HG03469 (cell line): ENCODE data around the gene JARID2.

Source experiments
- ATAC-seq: cut with Tn5 transposase; IDR thresholded peaks from one replicate; pipeline ENCODE4 v1.9.1; 2021; ENCODE audit warnings: mild to moderate bottlenecking, moderate library complexity, moderate number of reproducible peaks; ENCODE audit not compliant: unreplicated experiment

The JARID2 gene

DNA sequence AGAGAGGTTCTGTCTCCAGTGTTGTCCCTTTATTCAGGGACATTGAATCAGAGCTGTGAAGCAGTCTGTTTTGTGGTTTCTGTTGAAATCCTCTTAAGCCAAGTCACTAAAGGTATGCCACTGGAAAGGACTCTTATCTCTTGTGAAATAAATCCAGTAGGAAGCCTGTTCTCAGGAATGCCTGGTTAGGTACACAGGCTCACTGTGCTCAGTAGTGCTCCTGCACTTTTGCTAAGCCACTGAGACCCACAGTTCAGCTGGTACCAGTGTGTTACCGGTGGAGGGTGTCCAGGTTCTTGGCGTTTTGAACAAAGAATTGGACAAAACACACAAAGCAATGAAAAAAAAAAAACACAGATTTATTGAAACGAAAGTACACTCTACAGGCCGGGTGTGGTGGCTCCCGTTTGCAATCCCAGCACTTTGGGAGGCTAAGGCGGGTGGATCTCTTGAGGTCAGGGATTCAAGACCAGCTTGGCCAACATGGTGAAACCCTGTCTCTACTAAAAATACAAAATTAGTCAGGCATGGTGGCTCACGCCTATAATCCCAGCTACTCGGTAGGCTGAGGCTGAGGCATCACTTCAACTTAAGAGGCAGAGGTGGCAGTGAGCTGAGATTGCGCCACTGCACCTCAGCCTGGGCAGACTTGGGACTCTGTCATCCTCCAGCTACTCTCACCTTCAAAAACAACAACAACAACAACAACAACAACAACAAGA is 186.1 kb downstream of the JARID2 start:
- ATAC-seq = no peak

DNA sequence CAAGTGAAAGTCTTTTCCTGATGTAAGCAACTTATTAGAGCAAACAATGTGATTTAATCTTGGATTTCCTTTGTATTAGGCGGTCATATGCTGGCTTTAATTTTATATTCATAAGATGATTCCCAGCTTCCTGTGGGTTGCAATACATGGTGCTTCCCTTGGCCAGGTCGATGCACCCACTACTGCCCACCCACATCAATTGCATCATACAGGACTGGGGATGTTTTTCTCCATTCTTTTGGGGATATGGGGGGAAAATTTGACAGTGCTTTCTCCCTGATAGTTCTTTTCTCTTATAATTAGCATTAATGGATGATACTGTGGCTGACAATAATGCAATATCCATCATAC is 187.6 kb downstream of the JARID2 start:
- no peak for ATAC-seq

DNA sequence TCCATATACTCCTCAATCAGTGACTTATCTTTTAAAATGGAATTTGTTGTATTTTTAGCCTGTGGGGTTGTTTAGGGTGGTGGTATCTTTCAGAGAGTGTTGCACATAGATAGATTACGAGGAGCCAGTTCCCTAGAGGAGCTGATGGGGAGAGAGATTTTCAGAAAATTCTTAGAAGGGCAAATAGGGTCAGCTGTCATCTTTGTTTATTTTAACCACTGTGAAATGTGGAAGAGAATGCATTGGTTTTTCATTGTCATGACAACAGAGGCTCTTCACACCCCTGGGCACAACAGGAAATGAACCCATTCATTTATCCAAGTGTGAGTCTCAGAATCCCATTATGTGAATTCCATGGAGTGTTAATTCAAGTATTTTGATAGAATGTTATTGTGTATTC is 188.4 kb downstream of the JARID2 start:
- no peak for ATAC-seq

DNA sequence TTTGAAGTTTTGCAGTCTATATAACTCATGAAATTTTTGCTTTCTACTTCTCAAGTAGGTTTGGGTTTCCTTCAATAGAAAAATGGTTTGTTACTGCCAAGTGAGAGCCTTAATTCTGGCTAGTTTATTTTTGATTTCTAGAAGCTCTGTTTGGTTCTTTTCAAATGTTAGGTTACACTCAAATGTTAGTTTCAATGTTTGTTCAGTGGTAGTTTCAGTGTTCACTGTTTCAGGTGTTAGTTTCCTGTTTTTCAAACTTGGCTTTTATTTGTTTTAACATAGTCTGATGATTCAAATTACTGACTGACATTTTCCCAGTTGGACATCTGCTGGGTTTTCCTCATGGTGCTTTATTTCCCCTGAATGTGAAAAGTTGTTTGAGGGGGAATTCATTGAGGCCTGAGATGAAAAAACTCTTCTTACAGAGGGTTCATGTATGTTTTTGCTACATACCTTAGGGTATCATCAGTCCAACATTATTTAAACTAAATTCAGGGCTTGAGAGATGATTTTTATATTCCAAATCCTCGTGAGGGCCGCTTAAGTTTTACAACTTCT is 189.0 kb downstream of the JARID2 start:
- no peak for ATAC-seq

DNA sequence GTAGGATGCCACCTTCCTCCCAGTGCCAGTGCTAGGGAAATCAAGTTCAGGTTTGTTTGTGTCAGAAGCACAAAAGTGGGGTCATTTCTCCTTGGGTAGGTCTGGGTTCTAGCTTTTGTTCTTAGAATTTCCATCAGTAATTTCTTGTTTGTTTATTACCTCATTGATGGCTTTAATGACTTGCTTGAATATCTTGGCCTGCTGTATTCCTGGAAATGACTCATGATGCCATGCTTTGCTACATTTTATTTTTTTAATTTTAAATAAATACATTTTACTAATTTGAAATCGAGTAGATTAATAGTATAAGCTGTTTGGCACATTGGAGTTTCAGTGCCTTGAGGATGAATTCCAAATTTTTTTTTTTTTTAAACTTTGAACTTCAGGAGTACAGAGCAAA is 189.6 kb downstream of the JARID2 start:
- no peak for ATAC-seq

DNA sequence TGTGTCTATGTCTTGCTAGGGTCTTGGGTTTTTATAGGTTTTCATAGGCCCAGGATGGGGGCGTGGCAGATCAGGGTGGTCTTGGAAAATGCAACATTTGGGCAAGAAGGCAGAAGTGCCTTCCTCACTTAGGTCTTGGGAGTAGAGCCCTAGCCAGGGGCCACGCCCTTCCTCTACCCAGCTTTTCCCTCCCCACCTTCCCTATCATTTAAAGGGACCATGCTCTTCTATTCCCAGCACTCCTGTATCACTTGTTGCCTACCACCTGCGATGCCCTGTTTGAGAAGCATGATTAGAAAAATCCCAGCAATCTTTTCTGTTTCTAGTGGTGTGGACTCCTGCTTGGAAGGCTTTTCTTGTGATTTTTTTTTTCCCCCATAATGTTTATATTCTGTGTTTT is 190.6 kb downstream of the JARID2 start:
- no peak for ATAC-seq

DNA sequence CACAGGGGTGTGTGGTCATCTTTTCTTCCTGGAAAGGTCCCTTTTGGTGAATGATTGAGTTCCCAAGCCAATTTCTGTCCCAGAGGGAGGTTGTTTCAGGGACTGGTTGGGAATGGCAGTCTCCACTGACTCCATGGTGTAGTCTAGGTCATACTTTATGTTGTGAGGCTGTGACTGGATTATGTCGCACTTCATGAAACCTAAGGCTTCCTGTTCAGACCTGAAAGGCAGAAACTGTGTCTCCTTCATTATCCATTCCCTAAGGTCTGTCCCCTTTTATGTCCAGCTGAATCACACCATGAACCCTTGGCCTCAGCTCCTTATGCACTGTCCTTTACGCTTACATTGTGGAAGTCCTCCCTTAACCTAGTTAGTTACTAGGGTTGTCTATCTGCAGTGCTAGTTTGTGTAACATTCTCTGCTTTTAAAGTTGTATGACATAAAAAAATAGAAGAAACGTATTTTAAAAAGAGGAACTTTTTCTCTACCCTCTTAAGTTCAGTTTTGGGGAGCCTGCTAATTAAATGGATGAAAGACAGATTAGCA is 191.3 kb downstream of the JARID2 start:
- ATAC-seq = no peak

DNA sequence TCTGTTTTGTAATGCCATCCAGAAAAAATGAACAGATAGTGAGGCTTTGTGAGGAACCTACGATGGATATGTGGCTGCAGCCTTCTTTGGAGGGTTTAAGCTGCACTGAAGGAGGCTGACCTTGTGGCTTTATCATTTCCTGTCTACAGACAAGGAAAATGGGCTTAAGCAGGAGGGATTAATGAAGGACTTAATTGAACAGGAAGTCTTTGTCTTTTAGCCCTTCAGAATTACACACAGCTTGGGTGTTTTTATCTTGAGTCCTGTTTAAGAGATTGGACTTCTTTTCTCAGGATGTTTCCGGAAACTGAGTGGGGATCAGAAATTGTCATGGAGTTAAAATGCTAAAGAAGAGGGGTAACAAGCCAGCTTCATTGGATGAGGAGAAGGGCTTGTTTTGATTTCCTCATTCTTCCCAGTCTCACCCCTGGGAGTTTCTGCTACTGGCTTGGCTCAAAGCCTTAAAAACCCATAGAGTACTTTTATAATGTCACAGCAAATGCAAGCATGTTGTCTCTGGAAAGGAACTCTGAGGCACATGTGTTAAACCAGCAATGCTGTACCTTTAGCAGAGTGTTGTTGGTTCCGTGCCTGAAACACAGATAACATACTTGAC is 193.6 kb downstream of the JARID2 start:
- no peak for ATAC-seq

DNA sequence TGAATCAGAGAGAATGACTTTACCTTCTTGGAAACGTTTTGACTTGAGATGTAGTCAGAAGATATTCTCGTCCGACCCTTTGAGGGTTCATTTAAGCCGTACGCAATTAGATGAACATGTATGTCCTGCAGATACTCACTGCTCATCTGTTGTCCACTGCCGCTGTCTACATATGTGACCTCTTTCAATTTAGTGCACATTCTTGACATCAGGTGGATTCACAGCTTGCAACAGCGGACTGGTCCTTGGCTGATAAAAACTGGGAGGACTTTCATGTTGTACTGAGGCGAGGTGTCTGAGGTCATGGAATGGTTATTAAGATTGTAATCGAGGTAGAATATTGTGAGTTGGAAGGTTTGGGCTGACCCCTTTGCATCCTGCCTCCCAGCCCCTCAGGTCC is 194.2 kb downstream of the JARID2 start:
- no peak for ATAC-seq

DNA sequence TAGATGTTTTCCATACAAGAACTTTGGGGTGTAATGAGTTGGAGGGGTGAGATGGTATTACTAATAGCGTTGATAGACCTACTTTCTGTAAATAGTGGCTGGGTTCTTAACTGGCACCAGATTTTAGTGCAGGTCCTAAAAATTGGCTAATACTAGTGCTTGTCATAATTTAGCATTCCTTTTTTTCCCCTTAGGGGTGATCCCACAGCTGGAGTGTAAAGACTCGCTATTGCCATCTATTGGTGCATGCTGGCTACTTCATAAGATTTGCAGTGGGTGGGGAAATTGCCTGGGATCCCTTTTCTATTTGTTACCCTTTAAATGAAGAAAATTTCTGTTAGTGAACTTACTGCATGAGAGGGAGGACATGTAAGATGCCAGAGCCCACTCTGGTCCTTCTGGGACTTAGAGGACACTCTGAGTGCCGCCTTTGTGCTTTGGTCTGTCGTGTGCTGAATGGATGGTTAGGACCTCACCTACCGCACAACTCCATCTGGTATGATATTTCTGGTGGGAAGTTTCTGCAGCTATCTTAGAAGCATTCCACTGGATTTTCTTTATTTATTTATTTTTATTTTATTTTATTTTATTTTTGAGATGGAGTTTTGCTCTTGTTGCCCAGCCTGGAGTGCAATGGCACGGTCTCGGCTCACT is 195.5 kb downstream of the JARID2 start:
- ATAC-seq = no peak

DNA sequence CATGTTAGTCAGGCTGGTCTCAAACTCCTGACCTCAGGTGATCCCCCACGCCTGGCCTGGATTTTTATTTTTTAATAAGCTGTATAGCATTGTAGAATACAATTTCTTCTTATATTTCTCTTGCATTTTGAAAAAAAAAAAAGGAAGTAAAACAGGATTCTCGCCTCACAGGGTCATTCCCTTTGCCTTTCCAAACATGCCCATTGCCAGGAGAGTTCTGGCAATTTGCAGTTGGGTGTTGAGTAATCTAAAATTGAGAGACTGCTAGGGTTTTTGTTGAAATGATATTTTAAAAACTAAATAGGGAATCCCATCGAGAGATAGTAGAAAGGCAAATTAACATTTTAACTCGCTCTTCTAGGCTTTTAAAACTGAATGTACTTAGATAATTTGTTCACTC is 196.1 kb downstream of the JARID2 start:
- ATAC-seq = no peak

DNA sequence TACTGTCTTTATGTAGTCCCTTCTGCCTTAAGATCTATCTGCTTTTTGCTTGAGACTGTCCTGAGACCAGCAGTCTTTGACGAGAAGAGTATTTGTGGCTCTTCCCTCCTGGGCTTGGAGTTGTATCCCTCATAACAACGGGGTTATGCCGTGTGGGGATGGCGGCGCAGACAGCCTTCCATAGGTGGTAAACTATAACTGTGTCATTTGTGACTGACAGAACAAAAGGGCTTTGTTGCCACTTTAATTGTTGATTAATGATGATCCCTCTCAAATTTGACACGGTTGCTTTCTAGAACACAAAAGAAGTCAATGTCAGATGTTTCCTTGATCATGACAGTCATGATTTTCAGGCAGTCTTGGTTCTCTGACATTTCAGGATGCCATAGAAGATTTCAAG is 196.6 kb downstream of the JARID2 start:
- no peak for ATAC-seq

DNA sequence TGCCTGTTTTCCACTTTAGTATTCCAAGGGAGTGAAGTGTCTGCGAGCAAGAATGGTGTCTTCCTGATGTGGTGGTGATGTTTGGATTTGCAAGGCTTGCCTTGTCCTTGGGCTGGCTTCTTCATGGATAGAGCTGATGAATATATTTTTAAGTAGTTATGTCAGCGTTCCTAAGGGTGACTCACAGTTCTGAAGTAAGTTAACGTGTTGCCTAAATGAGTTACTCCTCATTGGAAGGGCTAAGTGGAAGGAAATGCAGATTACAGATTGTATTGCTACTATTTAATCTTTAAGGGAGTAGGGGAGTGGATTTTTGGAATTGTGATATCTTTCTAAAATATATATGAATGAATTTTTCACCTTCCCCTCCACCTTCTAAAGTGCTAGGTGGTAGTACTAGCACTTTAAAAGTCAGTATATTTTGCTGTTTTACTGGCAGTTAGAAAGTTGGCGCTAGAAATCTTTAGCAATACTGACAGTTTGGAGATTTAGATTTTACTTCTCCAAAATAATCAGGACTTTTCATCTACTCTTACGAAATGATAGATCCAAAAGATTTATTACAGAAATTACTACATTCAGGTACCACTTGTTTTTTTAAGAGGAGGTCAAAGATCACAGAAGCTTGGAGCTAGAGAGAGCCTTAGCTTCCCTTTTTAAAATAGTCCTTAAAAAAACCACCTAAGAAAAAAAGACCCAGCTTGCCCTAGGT is 197.4 kb downstream of the JARID2 start:
- ATAC-seq = no peak

DNA sequence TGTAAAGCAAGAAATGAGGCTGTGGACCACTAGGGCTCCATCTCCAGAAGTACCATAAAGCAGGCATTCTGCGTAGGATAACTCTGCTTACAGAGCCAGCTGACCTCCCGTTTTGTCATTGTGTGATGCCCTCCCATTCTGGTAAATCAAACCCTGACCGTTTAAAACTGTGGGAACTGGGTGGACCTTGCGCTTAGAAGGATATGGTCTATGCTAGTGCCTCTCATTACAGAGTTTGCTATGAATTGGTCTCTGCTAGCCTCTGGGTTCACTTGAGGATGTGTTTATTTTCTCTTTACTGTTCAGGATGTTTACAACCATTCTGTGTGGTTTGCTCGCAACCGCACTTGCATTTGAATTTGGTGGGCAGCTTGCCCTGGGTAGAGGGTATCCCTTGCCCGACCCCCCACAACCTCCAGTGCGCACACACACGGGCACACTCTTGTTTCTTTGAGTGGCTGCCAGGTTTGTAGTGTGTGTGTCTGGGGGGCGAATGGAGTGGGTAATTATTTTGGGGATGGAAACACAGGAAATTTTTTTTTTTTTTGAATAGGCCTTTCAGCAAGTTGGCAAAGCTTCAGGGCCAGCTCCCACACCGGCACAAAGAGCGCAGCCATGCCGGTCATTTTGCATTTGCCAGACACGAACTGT is 198.3 kb downstream of the JARID2 start:
- ATAC-seq = no peak

DNA sequence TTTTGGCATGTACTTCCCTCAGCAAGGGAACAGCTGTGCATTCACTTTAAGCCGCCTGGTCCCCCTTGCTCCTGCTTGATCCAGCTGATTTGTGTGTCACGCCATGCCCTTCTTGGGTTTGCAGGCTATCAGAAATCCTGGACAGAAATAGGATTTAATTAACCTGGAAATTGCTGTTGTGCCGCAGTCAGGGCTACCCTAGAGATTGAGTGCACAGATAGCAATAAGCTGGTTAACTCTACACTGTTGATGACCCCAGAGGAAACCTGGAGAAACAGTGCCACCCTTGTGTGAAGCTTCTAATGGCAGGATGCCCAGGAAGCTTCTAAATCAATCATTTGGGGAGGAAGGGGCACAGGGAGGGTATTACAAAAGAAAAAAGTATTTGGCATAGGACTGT is 199.0 kb downstream of the JARID2 start:
- ATAC-seq = no peak

DNA sequence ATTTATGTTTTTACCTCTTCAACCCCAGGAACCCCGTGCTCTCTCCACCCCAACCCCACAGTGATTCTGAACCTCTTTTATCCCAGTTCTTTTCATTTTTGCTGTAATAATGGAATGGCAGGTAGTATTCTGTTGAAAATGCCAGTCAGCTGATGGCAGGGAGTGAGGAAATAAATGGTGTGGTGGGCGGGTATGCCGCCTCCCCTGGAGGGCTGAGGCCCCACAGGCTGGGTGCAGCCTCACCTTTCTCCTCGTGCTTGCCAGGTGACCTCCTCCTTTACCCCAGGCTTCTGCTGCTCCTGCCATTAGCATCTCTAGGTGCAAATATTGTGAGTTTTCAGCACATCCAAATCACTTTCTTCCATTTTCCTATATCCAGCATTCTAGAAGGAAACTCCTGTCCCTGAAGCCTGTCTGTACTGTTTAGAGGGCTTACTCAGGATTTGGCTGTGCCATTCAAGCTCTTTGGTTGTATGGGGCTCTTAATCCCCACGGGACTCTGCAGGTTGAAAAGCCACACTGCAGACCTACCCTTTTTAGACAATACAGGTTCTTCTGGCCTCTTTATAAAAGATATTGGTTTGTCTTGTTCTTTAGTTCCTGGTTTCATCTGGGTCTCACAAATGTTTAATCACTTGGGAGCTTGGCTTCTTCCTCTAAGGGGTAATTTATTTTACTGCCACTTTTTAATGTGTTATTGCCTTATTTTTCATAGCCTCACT is 201.8 kb downstream of the JARID2 start:
- no peak for ATAC-seq

DNA sequence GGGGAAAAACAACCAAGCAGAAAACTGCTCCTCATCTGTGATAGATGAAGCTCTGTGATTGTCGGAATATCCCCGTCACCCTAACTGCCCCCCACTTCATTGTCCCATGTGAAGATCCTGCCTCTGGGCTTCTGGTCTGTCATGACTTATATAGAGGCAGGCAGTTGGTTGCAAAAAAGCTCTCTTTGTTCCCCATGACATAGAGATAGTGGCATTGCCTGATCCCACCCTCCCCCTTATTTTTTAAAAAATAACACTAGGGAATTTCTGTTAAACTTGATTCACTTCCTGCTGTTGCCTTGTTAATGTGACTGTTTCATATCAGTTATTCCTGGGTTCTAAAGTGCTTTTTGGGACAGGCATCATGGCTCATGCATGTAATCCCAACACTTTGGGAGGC is 203.1 kb downstream of the JARID2 start:
- ATAC-seq = no peak

DNA sequence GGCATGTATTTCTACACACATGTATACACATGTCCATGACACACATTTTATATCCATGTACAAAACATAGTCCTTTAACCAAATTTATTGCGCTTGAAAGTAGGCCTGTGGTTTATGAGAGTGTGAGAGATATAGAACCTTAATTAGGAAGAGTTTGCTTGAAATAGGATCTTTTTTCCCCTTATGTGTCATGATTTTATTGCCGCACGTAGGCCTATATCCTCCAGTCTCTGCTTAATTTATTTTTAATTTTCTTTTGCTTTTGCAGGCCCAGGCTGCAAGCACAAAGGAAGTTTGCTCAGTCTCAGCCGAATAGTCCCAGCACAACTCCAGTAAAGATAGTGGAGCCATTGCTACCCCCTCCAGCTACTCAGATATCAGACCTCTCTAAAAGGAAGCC is 205.9 kb downstream of the JARID2 start:
- no peak for ATAC-seq

DNA sequence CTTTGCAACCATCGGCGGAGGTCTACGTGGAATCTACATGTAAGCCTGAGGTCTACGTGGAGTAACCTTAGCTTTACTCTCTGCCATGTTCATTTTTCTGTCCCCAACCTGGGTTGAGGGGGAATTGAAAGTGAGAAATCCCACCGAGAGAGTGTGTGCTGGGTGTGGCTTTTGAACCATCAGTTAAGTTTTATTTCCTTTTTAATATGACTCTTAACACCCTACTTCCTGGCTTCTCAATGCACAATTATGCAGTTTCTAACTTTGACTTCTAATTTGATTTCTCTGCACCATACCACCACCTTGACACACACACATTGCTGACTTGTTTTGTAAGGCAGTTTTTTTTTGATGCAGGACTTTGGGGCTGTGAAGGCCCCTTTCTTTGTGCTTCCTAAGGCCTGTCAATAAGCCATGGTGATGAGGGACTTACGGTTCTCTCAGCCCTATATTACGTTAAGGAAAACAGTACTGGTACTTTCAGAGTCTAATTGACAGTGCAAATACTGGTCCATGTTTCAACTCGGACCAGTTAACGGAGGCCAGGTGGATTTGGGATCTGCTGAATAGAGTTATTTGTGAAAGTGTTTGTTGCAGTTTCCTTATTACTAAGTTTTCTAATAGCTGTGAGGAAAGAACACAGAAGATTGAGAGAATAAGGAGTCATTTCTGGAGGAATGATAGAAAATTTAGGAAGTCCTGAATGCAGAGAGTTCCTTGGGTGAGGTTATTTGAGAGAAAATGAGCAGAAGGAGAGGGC is 206.5 kb downstream of the JARID2 start:
- no peak for ATAC-seq
